ENCODE data around the gene XPC. TPM values are rescaled to one million over a fixed set of nuclear protein-coding genes. Genes with fewer than 3 reads are reported as not detected.
"Not testable (repeated sequence)": the region's sequence is repeated elsewhere in the genome, so short reads cannot be mapped to it uniquely, and the experiment has no call there.

XPC gene
- total RNA-seq, 5 donors from 2014 or later (not counting 1 experiment from before 2014, with no cell fraction given): 67.8 to 90.7 (median 76.9) TPM

GRCh38 chr3:14124223-14124614 lies 54.2 kb downstream of the XPC start:
- Histone ChIP-seq H3K27ac (ENCODE audit: low read length) (peak overlapping the region; percentile 73), H3K27me3 (replicated peaks in 1 of 2; ENCODE audit: control insufficient read depth in 2 of 2, extremely low read depth in 1 of 2, insufficient read depth in 2 of 2, low read length in 1 of 2) (no peaks in the 10 kb centered on the region), H3K4me3 (ENCODE audit: control insufficient read depth in 1 of 2, extremely low read depth in 1 of 2, low read length in 1 of 2) (peak overlapping the region; percentile 97 to 98), H3K36me3 (ENCODE audit: control insufficient read depth in 2 of 2, extremely low read depth in 1 of 2, insufficient read depth in 1 of 2, low read length in 1 of 2) (peaks cover 12 to 28% of the 10 kb centered on the region in 2 donors), H3K4me1 (ENCODE audit: control insufficient read depth in 1 of 2, extremely low read depth in 1 of 2, insufficient read depth in 2 of 2, low read length in 2 of 2) (peaks cover 23 to 41% of the 10 kb centered on the region in 2 experiments), H3K9me3 (no peaks in the 10 kb centered on the region)
- DNase-seq: peak in 16 of 35 experiments; percentile 14 to 76 (median 34)
- 0% methylated on average over 29 of the region's 37 CpGs for WGBS (ENCODE audit: insufficient coverage)
- Mint-ChIP-seq H3K4me3 (peak overlapping the region; percentile 93 to 95 (median 94)), H3K27me3 (no peaks in the 10 kb centered on the region), H3K27ac (peak overlapping the region; percentile 88 to 92), H3K4me1 (peaks cover 58 to 73% (median 60%) of the 10 kb centered on the region in 3 donors), H3K9me3 (no peaks in the 10 kb centered on the region), H3K36me3 (peaks cover 41% of the 10 kb centered on the region)
- ChIA-PET POLR2A (interaction anchor here (0.6 to 4.4 kb wide), 8 partner anchors 19 to 527 kb away, joined by 4 to 60 read pairs (median 5); partner anchors contain the start of genes LSM3 (in 2 of the 2), XPC (in 2 of the 2) and CCDC174 (in 1 of the 2)), CTCF (interaction anchor here (0.6 to 2.6 kb wide), 8 partner anchors 19 to 634 kb away, joined by 3 to 26 read pairs (median 8); partner anchors contain the start of genes LSM3 (in 1 of the 2) and XPC (in 1 of the 2))
- ATAC-seq (replicated peaks in 1 of 4): peak; percentile 42 to 67 (median 57)

- Histone ChIP-seq H3K4me1 (ENCODE audit: control insufficient read depth in 1 of 2, extremely low read depth in 1 of 2, insufficient read depth in 2 of 2, low read length in 2 of 2) (peaks cover 23 to 41% of the 10 kb centered on the region in 2 experiments), H3K4me3 (ENCODE audit: control insufficient read depth in 1 of 2, extremely low read depth in 1 of 2, low read length in 1 of 2) (peak overlapping the region; percentile 97 to 98), H3K27me3 (replicated peaks in 1 of 2; ENCODE audit: control insufficient read depth in 2 of 2, extremely low read depth in 1 of 2, insufficient read depth in 2 of 2, low read length in 1 of 2) (no peaks in the 10 kb centered on the region), H3K9me3 (no peaks in the 10 kb centered on the region), H3K27ac (ENCODE audit: low read length) (peak overlapping the region; percentile 73), H3K36me3 (ENCODE audit: control insufficient read depth in 2 of 2, extremely low read depth in 1 of 2, insufficient read depth in 1 of 2, low read length in 1 of 2) (peaks cover 7 to 27% of the 10 kb centered on the region in 2 donors)
- ChIA-PET POLR2A (interaction anchor here in 1 of 2 donors (1.5 to 4.4 kb wide), 3 partner anchors 20 to 55 kb away, joined by 4 to 60 read pairs (median 43); partner anchors contain the start of genes LSM3 and XPC), CTCF (interaction anchor here in 1 of 2 donors (0.6 to 2.6 kb wide), 4 partner anchors 19 to 825 kb away, joined by 4 to 26 read pairs (median 8); partner anchors contain the start of genes LSM3 and XPC)
- Mint-ChIP-seq H3K27ac (peak overlapping the region; percentile 88 to 92), H3K4me1 (peaks cover 55 to 69% (median 57%) of the 10 kb centered on the region in 3 donors), H3K36me3 (peaks cover 35% of the 10 kb centered on the region), H3K9me3 (no peaks in the 10 kb centered on the region), H3K27me3 (no peaks in the 10 kb centered on the region), H3K4me3 (peak overlapping the region; percentile 93 to 95 (median 94))
- WGBS (ENCODE audit: insufficient coverage): 32% methylated on average over 7 of the region's 15 CpGs
- no peak for ATAC-seq (replicated peaks in 1 of 4)
- DNase-seq: no peak
These were observed 54.8 kb downstream of the XPC start for GRCh38 chr3:14123308-14124222.

- no peak for DNase-seq
- H3K4me1 ChIP-seq (ENCODE audit: control insufficient read depth in 1 of 2, extremely low read depth in 1 of 2, insufficient read depth in 2 of 2, low read length in 2 of 2): peaks cover 23 to 34% of the 10 kb centered on the region in 2 experiments
- Mint-ChIP-seq H3K27me3 (no peaks in the 10 kb centered on the region), H3K9me3 (no peaks in the 10 kb centered on the region), H3K27ac (peak overlapping the region; percentile 6 to 11), H3K4me3 (peak overlapping the region; percentile 42 to 95 (median 56)), H3K36me3 (peaks cover 23% of the 10 kb centered on the region), H3K4me1 (peaks cover 43 to 56% (median 44%) of the 10 kb centered on the region in 3 donors)
- no peak for ATAC-seq (replicated peaks in 1 of 4)
- POLR2A ChIA-PET: interaction anchor here (0.8 to 3.9 kb wide), 3 partner anchors 28 to 57 kb away, joined by 5 to 43 read pairs (median 9); partner anchors contain the start of genes LSM3 (in 2 of the 2) and XPC (in 2 of the 2)
- H3K4me3 ChIP-seq (ENCODE audit: control insufficient read depth in 1 of 2, extremely low read depth in 1 of 2, low read length in 1 of 2): no peak overlapping the region
- CTCF ChIA-PET: interaction anchor here (0.6 to 1.5 kb wide), 4 partner anchors 55 to 824 kb away, joined by 3 to 6 read pairs (median 5); partner anchors contain the start of genes LSM3 (in 1 of the 2) and XPC (in 1 of the 2)
- H3K9me3 ChIP-seq: no peaks in the 10 kb centered on the region
- H3K27me3 ChIP-seq (replicated peaks in 1 of 2; ENCODE audit: control insufficient read depth in 2 of 2, extremely low read depth in 1 of 2, insufficient read depth in 2 of 2, low read length in 1 of 2): no peaks in the 10 kb centered on the region
- H3K36me3 ChIP-seq (ENCODE audit: control insufficient read depth in 2 of 2, extremely low read depth in 1 of 2, insufficient read depth in 1 of 2, low read length in 1 of 2): peaks cover 3 to 20% of the 10 kb centered on the region in 2 donors
- no peak overlapping the region for H3K27ac ChIP-seq (ENCODE audit: low read length)
- WGBS (ENCODE audit: insufficient coverage): 90% methylated on average over 3 of the region's 3 CpGs
These were observed 56.1 kb downstream of the XPC start for GRCh38 chr3:14122301-14122700.

GRCh38 chr3:14121859-14122258 lies 56.5 kb downstream of the XPC start:
- POLR2A ChIA-PET: interaction anchor here in 1 of 2 donors (0.9 kb wide), 1 partner anchor 27 kb away, joined by 9 read pairs; no protein-coding TSS in a partner anchor
- DNase-seq: no peak
- Histone ChIP-seq H3K27ac (ENCODE audit: low read length) (no peak overlapping the region), H3K4me3 (ENCODE audit: control insufficient read depth in 1 of 2, extremely low read depth in 1 of 2, low read length in 1 of 2) (no peak overlapping the region), H3K9me3 (no peaks in the 10 kb centered on the region), H3K4me1 (ENCODE audit: control insufficient read depth in 1 of 2, extremely low read depth in 1 of 2, insufficient read depth in 2 of 2, low read length in 2 of 2) (peaks cover 22 to 30% of the 10 kb centered on the region in 2 experiments), H3K36me3 (ENCODE audit: control insufficient read depth in 2 of 2, extremely low read depth in 1 of 2, insufficient read depth in 1 of 2, low read length in 1 of 2) (peaks cover 8 to 22% of the 10 kb centered on the region in 2 donors), H3K27me3 (replicated peaks in 1 of 2; ENCODE audit: control insufficient read depth in 2 of 2, extremely low read depth in 1 of 2, insufficient read depth in 2 of 2, low read length in 1 of 2) (no peaks in the 10 kb centered on the region)
- Mint-ChIP-seq H3K9me3 (no peaks in the 10 kb centered on the region), H3K4me1 (peaks cover 39 to 52% (median 40%) of the 10 kb centered on the region in 3 donors), H3K36me3 (peaks cover 20% of the 10 kb centered on the region), H3K27ac (no peak overlapping the region), H3K4me3 (no peak overlapping the region), H3K27me3 (no peaks in the 10 kb centered on the region)
- CTCF ChIA-PET: no interaction called here
- no peak for ATAC-seq (replicated peaks in 1 of 4)
- WGBS (ENCODE audit: insufficient coverage): 100% methylated on average over 1 of the region's 5 CpGs

GRCh38 chr3:14120921-14121448 lies 57.4 kb downstream of the XPC start:
- H3K27me3 Mint-ChIP-seq; H3K4me3 ChIP-seq (ENCODE audit: control insufficient read depth in 1 of 2, extremely low read depth in 1 of 2, low read length in 1 of 2); H3K27ac Mint-ChIP-seq; POLR2A ChIA-PET; H3K27ac ChIP-seq (ENCODE audit: low read length); H3K9me3 ChIP-seq; H3K27me3 ChIP-seq (replicated peaks in 1 of 2; ENCODE audit: control insufficient read depth in 2 of 2, extremely low read depth in 1 of 2, insufficient read depth in 2 of 2, low read length in 1 of 2); ATAC-seq (replicated peaks in 1 of 4); H3K9me3 Mint-ChIP-seq; DNase-seq; CTCF ChIA-PET; H3K4me3 Mint-ChIP-seq: not testable (repeated sequence)
- H3K4me1 ChIP-seq (ENCODE audit: control insufficient read depth in 1 of 2, extremely low read depth in 1 of 2, insufficient read depth in 2 of 2, low read length in 2 of 2): peaks cover 14 to 21% of the 10 kb centered on the region in 2 experiments
- H3K36me3 Mint-ChIP-seq: peaks cover 26% of the 10 kb centered on the region
- H3K4me1 Mint-ChIP-seq: peaks cover 31 to 43% (median 31%) of the 10 kb centered on the region in 3 donors
- no CpG with 5 or more reads among the region's 2 CpGs for WGBS (ENCODE audit: insufficient coverage)
- H3K36me3 ChIP-seq (ENCODE audit: control insufficient read depth in 2 of 2, extremely low read depth in 1 of 2, insufficient read depth in 1 of 2, low read length in 1 of 2): peaks cover 8 to 29% of the 10 kb centered on the region in 2 donors

Data from T-cell (primary cell).